ENCODE results near the gene GHRH. TPM values are rescaled to one million over a fixed set of nuclear protein-coding genes. Genes with fewer than 3 reads are reported as not detected.

The GHRH gene
- total RNA-seq, 1 donor from 2014 or later, result not detected

- peaks cover 36% of the 10 kb centered on the region for H3K4me1 ChIP-seq
- intact Hi-C loops (cut with DNase I), result no loop called here
- H3K27me3 ChIP-seq, result no peaks in the 10 kb centered on the region
- TF ChIP-seq POLR2A (IDR thresholded peaks at IDR 0.05), result no peak
- no peak for TF ChIP-seq CTCF (IDR thresholded peaks at IDR 0.05)
- no peak for TF ChIP-seq POLR2AphosphoS5 (IDR thresholded peaks at IDR 0.05; ENCODE audit: insufficient read depth in 1 of 2, low read depth in 1 of 2)
- H3K36me3 ChIP-seq, result peaks cover 0 to 19% of the 10 kb centered on the region in 2 donors
- H3K4me3 ChIP-seq, result no peak overlapping the region
- no peaks in the 10 kb centered on the region for H3K9me3 ChIP-seq
- H3K27ac ChIP-seq, result no peak overlapping the region
- no peak for DNase-seq (ENCODE audit: extremely low spot score in 2 of 2)
Observed at GRCh38 chr20:37301558-37301957, 39.9 kb upstream of the GHRH start.

- no peaks in the 10 kb centered on the region for H3K27me3 ChIP-seq
- intact Hi-C loops (cut with DNase I), result no loop called here
- H3K9me3 ChIP-seq, result no peaks in the 10 kb centered on the region
- H3K4me3 ChIP-seq, result no peak overlapping the region
- TF ChIP-seq POLR2AphosphoS5 (IDR thresholded peaks at IDR 0.05; ENCODE audit: insufficient read depth in 1 of 2, low read depth in 1 of 2) (no peak), POLR2A (IDR thresholded peaks at IDR 0.05) (no peak), CTCF (IDR thresholded peaks at IDR 0.05) (no peak)
- peaks cover 0 to 19% of the 10 kb centered on the region in 2 donors for H3K36me3 ChIP-seq
- H3K4me1 ChIP-seq, result peaks cover 38% of the 10 kb centered on the region
- H3K27ac ChIP-seq, result no peak overlapping the region
- DNase-seq (ENCODE audit: extremely low spot score in 2 of 2), result no peak
Observed at GRCh38 chr20:37301120-37301519, 39.5 kb upstream of the GHRH start.

GRCh38 chr20:37299718-37300528, 38.3 kb upstream of the GHRH start:
- intact Hi-C loops (cut with DNase I), result no loop called here
- Histone ChIP-seq H3K36me3 (peaks cover 0 to 19% of the 10 kb centered on the region in 2 donors), H3K27me3 (no peaks in the 10 kb centered on the region), H3K4me1 (peaks cover 50% of the 10 kb centered on the region), H3K4me3 (no peak overlapping the region), H3K27ac (peak overlapping the region; percentile 53), H3K9me3 (no peaks in the 10 kb centered on the region)
- no peak for DNase-seq (ENCODE audit: extremely low spot score in 2 of 2)
- TF ChIP-seq CTCF (IDR thresholded peaks at IDR 0.05), result no peak
- TF ChIP-seq POLR2A (IDR thresholded peaks at IDR 0.05), result no peak

GRCh38 chr20:37298190-37298939, 36.8 kb upstream of the GHRH start:
- no peaks in the 10 kb centered on the region for H3K9me3 ChIP-seq
- no peaks in the 10 kb centered on the region for H3K27me3 ChIP-seq
- peaks cover 0 to 19% of the 10 kb centered on the region in 2 donors for H3K36me3 ChIP-seq
- H3K4me3 ChIP-seq, result no peak overlapping the region
- TF ChIP-seq CTCF (IDR thresholded peaks at IDR 0.05), result no peak
- TF ChIP-seq POLR2AphosphoS5 (IDR thresholded peaks at IDR 0.05; ENCODE audit: insufficient read depth in 1 of 2, low read depth in 1 of 2), result no peak
- no peak for TF ChIP-seq POLR2A (IDR thresholded peaks at IDR 0.05)
- DNase-seq (ENCODE audit: extremely low spot score in 2 of 2), result no peak
- intact Hi-C loops (cut with DNase I), result no loop called here
- H3K27ac ChIP-seq, result peak overlapping the region; percentile 74
- H3K4me1 ChIP-seq, result peaks cover 66% of the 10 kb centered on the region

All from vagina (tissue), 2 donors.